DLD1 (cell line): ENCODE results near the gene PRKD1.
"Not testable (repeated sequence)": the region's sequence is repeated elsewhere in the genome, so short reads cannot be mapped to it uniquely, and the experiment has no call there.

Source experiments
- in situ Hi-C: cut with HindIII; loops from 2 replicates; pipeline ENCODE4 v1.10.0; 2017; ENCODE audit warnings: low sequenced_read_pairs

Gene PRKD1

GRCh38 chr14:29839691-29840090 is 88.0 kb downstream of the PRKD1 start:
- in situ Hi-C loops, result not testable (repeated sequence)

DNA sequence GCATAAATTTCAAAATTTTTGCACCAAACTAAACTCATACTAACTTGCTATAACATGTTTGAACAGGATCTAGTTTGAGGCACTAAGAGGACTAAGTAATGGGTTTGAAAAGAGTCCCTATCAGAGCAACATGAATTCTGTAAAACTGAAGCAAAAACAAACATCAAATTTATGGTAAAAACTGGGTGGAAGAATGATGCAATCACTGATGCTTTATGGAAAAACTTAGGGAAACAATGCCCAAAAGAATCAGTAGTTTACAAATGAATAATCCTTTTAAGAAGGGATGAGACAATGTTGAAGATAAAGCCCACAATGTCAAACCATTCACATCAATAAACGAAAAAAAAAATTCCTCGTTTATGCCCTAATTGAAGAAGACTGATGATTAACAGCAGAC is 88.9 kb downstream of the PRKD1 start:
- in situ Hi-C loops, result no loop called here

DNA sequence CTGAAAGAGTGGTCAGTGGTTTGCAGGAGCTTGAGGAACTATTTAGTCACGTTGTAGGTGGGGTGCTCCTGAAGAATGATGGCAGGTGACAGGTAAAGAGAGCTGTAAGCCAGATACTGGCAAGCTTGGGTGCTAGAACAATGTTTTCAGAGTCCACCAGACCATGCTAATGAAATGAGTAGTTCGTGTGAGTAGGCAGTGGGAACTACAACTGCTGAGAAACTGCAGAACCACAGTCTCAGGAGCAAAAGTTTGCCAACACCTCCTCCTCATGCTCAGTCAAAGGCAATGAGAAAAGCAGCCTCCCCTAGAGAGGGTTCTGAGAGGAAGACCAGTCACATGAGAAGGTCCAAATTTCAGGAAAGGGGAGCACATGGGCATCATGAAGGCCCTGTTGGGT is 91.3 kb downstream of the PRKD1 start:
- in situ Hi-C loops, result no loop called here

DNA sequence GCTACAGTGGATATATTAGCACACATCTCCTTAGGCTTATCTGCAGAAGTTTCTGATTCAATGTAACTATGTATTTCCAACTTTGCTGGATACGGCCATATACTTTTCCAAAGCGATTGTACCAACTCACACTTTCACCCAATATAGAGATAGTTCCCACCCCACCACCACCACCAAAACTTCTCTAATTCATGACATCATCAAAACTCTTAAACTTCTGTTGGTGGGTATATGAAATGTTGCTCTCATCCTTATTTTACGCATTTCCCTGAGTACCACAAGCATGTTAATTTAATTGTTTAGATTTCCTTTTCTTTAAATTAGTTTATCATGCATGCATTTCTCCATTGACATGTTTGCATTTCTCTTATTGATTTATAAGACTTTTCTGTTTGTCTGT is 95.6 kb downstream of the PRKD1 start:
- in situ Hi-C loops, result no loop called here

GRCh38 chr14:29829851-29830250 is 97.8 kb downstream of the PRKD1 start:
- in situ Hi-C loops, result no loop called here

DNA sequence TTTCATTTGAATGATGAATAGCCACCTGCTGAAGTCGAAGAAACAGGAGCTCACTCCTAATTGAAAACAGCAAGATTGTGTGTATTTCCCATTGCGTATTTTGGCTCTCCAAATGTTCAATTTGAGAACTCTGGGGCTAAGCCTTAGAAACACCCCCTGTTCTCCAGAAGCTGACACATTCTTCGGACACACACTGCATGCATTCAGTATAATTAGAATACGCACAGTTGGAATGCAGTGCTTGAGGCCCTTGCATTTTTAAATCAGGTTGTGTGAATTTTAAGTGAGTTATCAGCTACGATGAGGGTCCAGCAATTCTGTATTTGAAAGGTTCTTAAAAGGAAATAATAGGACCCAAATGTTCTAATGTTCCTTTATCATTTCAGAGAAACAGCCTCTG is 103.8 kb downstream of the PRKD1 start:
- in situ Hi-C loops, result no loop called here

DNA sequence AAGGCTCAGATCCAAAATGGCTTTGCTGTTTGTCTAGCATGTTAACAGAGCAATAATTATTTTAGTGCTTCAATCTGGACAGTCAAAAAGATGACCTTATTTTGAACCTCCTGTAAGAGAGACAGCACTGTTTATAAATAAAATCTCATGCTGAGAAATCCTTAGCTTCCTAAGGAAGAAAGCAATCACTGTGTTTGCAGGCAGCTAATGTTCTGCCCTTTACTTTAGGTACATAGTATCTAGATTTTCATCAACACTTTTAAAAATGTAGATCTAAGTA is 105.3 kb downstream of the PRKD1 start:
- in situ Hi-C loops, result no loop called here

GRCh38 chr14:29821661-29822429 is 105.8 kb downstream of the PRKD1 start:
- in situ Hi-C loops, result no loop called here

- in situ Hi-C loops, result no loop called here
These were observed 106.4 kb downstream of the PRKD1 start for GRCh38 chr14:29821242-29821641.

GRCh38 chr14:29820785-29821184 is 106.9 kb downstream of the PRKD1 start:
- in situ Hi-C loops, result no loop called here

DNA sequence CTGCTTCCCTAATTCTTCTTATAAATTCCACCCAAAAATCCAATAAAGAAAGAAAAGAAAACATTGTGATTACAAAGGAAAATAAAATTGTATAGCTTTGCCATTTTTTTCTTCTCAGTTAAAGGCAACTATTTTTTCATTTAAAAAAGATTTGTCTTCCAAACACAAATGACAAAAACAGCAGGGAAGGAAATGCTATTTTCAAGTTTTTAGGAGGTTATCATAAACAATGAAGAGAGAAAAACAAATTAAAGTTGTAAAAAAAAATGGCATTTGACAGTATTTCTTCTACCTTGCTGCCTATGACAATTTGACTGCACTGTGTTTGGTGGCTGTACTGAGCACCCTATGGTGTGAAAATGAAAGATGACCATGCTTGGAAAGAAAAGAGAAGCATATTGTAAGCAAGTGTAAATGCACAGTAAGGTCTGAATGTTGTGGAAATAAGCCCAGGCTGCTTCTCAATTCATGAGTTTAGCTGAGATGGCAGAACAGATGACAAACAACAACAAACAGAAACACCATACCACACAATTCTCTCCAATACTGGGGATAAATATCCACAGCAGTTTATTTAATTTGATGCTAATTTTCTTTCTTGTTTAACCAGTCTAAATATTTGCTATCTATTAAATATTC is 109.8 kb downstream of the PRKD1 start:
- in situ Hi-C loops, result no loop called here

- in situ Hi-C loops, result no loop called here
These were observed 112.5 kb downstream of the PRKD1 start for GRCh38 chr14:29815016-29815674.

DNA sequence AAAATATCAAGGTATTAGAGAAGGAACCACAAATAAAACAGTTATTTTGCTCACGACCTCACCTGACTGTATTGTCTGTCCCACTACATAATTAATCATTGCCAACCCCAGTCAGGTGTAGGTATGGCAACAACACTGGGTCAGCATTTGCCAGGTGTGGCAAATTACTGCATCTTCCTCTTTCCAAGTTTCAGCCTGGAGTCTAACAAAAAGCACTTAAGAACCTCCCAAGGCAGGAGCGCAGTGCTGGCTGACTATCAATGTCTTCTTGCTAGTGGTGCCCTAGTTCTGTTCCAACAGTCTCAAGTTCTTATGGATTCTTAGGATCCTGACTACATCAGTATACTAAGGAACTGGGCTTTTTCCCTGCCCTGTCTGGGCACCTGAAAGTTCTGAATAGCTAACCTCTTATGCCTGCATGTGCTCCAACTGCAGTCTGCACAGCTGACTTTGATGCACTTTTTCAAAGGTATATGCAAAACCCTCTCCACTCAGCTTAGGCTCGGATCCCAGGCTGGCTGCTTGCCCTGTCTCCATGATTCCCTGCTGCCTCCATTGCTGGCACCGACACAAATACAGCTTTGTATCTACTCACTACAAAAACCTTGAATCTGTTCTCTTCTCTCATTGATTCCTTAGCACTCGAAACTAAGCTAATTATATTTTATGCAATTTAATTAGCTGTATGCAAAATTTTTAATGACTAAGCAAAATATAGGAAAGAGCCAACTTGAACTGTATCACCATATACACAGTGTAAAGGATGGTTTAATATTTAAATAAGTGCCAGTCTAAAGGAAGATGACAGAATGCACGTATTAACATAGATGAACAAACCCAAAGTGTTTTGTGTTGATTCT is 113.3 kb downstream of the PRKD1 start:
- in situ Hi-C loops, result no loop called here

DNA sequence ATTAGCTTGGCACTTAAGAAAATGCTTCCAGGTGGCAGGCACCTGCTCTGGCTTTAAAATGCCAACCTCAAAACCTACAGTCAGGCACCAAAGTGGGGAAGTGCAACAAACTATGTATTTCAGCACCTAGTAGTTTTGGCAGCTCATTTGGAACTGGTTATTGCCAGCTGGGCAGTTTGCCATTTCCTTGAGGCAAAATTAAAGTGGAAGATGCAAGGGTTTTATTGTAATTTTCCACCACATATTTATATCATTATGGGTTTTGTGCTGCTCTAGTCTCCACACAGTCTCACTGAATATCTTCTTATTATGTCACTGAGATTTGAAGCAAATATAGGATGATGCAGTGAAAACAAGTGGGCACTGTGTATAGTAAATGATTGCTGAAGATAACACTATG is 117.0 kb downstream of the PRKD1 start:
- in situ Hi-C loops, result no loop called here

DNA sequence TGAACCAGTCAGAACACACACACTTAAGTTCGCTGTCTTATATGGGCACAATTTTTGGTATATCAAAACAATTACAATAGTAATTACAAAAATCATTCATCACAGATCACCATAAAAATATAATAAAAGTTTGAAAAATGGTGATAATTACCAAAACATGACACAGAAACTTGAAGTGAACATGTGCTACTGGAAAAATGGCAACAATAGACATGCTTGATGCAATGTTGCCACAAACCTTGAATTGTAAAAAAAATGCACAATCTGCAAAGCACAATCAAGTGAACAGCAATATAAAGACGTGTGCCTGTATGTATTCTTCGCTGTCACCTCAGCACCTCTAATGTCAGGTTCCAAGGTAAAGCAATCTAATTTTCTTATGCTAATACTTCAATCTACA is 117.6 kb downstream of the PRKD1 start:
- in situ Hi-C loops, result no loop called here

- in situ Hi-C loops, result no loop called here
These were observed 121.5 kb downstream of the PRKD1 start for GRCh38 chr14:29806124-29806517.

DNA sequence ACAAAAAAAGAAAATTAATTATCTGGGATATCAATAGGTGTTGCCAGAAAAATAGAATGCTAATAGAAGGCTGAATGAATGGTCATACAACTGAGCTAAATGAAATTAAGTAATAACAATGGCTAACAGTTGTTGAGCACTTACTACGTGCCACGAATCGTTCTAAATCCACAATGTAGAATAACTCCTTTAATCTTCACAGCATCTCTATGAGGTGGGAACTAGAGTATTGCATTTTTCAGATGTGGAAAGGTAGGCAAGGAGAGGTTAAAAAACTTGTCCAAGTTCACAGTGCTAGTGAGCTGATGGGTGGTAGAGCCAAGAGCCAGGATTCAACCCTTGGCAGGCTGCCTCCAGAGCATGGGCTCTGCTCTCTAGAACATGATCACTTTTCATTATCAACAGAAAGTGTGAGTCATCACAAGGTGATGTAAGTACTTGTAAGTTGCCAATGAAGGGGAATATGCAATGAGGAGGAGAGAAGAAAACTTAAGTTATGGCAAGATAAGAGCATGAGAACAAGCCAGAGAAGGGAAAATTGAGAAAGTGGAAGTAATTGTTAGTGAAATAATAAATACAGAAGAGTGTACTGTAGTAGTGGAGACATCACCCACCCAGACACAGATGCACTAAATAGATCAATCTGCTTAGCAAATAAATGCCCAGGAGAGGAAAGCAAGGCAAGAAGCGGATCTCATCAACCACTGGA is 122.1 kb downstream of the PRKD1 start:
- in situ Hi-C loops, result no loop called here

GRCh38 chr14:29804481-29805266 is 123.0 kb downstream of the PRKD1 start:
- in situ Hi-C loops, result no loop called here

GRCh38 chr14:29803045-29803444 is 124.6 kb downstream of the PRKD1 start:
- in situ Hi-C loops, result no loop called here

GRCh38 chr14:29802211-29802610 is 125.4 kb downstream of the PRKD1 start:
- in situ Hi-C loops, result no loop called here
